Medulla oblongata (tissue), 1 donor: Measurements from ENCODE around the gene GYPB.
"Not testable (repeated sequence)": the region's sequence is repeated elsewhere in the genome, so short reads cannot be mapped to it uniquely, and the experiment has no call there.

Source experiments
- DNase-seq: peaks from one replicate; pipeline ENCODE4 v3.0.0-alpha.2; 2015; ENCODE audit errors: extremely low spot score

The GYPB gene

DNA sequence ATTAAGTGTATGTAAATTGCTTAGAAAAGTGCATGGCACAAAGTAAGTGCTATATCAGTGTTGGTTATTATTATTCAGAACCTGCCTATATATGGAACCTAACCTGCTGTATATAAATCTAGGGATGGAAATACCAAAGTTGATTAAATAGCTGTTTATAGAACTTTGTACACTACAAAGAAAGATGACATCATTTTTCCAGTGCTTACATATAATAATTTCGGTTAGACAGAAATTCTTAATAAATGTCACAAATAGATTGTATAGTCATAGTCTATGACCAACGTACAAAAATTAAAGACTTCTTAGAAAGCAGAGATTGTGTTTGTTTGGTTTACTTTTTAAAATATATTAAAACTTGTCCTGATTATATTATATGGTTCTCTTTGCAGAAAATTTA is 4.4 kb downstream of the GYPB start:
- DNase-seq, result no peak

DNA sequence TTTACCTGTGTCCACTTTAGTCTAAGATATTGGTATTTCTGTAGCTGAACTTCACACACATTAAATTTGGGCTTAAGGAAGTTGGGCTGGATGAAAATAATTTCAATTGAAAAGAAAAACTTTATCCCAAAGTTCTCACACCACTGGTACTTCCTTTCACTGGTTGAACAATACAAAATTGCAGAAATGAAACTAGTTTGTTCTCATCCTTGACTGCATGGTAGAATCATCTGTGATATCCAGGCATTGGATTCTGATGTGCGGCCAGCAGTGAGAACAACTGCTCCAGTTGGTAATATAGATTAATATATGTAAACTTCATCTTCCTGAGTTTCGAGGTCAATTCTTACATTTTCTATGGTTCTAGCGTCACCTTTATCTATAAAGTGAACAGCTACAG is 10.6 kb downstream of the GYPB start:
- not testable (repeated sequence) for DNase-seq

DNA sequence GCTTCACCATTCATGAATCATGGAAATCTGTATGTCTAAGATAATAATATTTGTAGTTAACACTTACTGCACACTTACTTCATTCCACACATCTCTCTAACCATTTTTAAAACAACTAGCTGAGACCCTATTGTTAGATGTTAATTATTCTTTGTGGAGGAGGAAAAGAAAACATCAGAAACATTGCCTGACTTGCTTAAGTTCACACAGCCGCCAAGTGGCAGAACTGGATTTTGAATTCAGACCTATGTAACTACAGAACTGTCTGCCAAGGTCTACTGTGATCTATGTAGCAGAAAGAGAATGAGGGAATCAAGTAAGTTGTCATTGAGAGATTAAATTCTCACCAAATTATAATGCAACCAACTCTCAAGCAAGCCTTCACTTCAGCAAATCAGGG is 11.2 kb downstream of the GYPB start:
- DNase-seq, result not testable (repeated sequence)

DNA sequence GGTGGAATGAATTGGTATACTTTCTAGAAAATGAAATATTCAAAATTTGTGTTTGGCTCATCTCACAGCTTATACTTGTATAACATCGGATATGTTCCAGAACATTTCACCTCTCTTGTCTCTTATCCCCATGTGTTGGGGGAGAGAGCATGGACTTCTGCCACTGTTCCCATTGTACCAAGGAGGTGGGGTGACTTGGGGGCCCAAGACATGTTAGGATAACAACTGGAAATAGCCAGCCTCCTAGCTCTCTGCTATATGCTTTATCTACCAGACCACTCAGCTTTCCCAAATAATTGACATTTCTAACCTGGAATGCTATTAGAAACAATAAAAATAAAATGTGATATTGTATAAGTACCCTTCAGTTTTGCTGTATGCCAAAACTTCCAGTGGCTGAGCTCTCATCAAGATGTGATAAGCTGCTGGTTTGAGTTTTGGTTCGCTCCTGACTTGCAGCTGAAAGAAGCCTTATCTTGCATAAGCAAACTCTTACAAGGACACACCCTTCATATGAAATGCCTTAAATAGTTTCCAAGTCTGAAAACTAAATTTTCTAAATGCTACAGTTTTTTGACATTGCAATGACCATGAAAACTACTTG is 12.9 kb downstream of the GYPB start:
- DNase-seq, result not testable (repeated sequence)

DNA sequence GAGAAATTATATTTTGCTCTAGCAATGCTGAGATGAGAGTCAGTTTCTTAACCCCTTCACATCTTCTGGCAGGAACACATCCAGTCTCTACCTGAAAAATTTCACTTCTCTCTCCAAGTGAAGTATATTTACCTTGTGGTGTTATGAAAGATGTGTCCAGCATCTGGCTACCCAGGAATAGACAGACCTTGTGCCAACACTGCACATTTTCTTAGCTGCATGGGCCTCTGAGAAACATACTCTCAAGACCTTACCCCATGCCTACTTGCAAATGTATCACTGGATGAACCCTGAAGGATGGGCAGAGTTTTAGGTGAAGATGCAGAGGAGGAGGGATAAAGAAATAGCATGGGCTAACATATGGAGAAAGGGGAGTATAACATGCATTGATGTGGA is 13.6 kb downstream of the GYPB start:
- not testable (repeated sequence) for DNase-seq

DNA sequence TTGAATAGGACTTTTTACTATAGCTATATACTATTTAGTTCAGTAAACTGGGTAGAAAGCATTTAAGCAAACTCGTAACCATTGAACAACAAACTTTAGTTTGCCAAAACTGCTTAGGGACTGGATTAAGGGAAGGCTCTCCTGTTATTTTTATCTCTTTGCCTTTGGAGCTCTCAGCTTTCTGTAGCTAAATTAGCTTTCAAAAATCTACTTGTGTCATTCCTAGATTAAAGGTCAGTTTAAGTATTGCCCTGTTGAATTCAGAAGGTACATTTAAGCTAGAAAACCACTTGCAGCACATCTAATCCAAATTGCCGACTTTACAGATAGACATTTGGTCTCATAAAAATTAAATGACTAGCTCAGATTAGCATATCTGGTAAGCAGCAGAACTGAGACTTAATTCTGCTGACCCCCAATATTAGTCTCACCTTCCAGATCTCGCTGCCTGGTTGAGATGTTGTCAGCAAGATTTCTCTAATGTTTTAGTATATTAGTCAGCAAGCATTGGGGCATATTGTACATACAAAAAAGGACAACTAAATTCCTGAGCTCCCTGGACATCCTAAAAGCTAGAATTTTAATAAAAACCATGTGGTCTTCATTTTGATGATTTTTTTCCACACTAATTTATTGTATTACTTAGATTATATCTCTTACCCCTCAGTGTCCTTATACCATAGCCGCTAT is 14.2 kb downstream of the GYPB start:
- not testable (repeated sequence) for DNase-seq

DNA sequence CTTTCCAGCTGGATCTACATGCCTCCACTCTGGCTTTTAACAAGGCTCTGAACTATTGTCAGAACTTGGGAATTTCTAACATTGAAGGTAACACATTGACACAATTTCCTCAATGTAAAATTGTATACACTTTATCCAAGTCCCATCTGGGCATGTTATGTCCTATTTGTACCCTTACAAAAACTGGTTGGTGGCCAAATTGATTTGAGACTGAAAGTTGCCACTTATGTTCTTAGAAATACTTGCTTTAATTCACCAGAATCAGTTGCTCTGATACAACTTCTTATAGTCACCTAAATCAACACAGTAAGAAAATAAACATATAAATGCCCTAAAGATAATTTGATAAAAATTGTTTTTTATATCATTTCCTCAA is 15.3 kb downstream of the GYPB start:
- not testable (repeated sequence) for DNase-seq

DNA sequence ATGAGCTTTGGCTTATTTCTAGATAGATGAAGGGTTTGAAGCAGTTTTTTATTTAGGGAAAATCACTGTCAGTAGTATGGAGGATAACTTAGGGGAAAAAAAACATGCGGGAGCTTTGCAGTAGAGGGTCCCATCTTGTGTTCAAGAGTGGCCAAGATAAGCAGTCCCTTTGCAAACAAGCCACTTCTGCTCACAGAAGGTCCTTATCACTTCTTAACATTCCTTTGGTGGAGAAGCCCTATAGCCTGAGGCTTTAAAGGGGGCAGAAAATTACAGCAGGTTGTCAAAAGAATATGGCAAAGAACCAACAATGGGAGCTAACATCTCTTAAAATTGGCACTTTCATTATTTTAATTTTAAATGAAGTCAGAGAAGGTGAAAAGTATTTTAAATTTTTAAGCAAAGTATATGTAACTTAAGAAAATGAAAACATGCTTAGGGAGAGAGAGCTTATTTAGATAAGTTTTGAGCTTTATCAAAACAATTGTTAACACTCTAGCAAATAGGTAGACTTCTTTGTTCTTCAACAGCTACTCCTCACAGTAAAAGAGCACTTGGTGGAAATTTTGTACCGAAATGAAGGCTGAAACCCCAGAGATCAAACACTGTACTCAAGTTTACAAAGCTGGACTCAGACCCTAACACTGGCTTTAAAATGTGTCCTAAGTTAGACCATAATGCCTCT is 15.8 kb downstream of the GYPB start:
- not testable (repeated sequence) for DNase-seq

DNA sequence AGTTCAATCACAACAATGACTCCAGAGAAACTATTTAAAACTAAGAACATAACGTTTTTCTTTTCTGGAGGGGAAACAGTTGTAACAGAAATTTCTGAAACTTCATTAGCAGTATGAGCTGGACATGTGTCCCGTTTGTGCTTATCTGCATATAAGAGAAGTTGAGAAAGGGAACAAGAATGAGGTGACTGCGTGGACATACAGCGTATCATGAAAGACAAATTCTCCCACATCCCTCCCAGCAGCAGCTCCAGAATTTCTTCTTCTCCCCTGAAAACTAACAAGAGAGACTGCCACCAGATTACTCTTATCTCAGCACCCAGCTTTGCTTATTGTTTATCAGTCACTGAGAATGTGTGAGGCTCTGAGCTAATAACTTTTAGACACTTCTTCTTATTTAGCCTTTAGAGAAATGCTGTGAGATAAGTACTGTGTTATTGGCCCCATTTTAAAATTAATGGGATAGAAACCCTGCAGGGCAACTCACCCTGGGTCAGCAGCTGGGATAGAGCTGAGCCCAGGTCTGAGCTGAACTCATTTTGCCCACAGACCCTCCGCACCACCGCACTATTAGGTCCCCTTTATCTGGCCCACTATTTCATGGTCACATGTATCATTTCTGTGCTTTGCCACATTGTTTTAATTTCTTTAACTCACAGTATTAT is 18.7 kb downstream of the GYPB start:
- DNase-seq, result not testable (repeated sequence)

DNA sequence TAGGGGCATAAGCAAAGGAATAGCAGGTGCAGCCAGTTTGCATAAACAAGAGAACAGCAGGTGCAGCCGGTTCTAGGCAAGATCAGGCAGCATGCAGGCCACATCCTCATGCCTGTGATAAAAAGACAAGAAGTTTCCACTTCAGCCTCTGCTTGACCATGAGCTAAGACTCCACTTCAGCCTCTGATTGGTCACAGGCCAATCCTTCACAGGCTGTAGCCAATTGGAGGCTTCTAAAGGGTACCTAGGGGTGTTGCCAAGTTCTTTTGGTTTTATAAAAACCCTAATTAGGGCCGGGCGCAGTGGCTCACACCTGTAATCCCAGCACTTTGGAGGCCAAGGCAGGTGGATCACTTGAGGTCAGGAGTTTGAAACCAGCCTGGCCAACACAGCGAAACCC is 23.0 kb downstream of the GYPB start:
- DNase-seq, result not testable (repeated sequence)

DNA sequence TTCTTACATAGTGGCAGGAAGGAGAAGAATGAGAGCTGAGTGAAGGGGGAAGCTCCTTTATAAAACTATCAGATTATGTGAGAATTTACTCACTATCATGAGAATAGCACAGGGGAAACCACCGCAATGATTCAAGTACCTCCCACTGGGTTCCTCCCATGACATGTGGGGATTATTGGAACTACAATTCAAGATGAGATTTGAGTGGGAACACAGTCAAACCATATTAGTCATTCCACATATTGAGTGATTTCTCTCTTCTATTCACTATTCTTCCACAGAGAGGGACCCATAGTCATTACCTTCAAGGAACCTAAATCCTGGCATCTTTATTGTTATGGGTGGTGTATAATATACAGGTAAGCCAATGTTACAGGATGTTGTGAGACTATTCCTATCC is 27.4 kb downstream of the GYPB start:
- DNase-seq, result not testable (repeated sequence)

DNA sequence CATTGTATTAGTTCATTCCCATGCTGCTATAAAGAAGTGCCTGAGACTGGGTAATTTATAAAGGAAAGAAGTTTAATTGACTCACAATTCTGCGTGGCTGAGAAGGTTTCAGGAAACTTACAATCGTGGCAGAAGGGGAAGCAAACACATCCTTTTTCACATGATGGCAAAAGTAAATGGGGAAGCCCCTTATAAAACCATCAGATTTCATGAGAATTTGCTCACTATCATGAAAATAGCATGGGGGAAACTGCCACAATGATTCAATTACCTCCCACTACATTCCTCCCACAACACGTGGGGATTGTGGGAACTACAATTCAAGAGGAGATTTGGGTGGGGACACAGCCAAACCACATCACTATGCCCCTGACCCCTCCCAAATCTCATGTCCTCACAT is 28.5 kb downstream of the GYPB start:
- not testable (repeated sequence) for DNase-seq

DNA sequence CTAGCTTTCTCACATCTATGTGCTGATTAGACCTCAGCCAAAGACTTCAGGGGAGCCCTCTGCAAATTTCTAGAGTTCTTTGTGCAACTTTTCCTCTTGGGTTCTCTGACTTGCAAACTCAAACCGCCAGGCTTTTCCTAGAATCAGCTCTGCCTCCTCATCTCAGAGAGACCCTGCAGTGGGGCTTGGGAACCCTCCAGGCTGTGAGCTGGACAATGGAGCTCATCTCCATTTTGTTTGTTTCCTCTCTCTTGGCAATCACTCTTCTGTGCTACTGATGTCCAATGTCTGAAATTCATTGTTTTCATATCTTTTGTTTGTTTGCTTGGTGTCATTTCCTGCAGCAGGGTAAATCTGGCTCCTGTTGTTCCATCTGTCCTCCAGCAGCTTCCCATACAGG is 33.0 kb downstream of the GYPB start:
- DNase-seq, result no peak

DNA sequence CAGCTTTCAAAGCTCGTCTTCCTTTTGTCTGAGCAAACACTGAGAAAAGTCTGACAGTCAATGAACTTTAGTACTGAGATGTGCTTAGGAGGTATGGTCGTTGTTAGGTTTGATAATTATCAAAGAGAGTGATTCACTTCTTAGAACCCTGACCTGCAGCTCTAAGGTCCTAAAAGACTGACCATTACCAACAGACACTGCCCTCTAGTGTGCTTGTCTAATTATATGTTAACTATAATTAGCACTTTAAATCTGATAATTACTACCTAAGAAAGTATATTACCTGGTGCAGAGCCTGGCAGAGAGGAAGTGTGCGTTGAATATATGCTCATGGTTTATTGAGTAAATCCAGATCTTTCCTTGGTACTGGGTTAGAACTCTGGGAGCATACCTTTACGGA is 38.4 kb downstream of the GYPB start:
- DNase-seq, result not testable (repeated sequence)

DNA sequence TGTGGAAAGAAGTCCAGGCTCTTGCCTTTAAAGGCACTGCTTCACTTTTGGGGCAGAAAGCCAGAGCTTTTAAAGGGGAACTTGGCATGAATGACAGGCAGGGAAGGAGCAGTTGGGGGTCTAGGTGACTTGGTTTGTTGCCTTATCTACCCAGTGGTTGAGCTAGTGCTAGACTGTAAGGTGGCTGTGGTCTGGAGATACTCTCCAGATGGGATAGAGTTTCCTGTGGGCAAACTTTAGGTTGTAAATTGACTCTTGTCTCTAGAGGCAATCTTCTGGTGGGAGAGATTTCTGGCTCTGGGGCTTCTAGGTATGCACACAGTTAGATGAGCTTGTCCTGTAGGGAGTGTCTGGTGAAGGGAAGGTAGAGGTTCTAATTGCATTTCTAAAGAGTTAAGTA is 43.7 kb downstream of the GYPB start:
- DNase-seq, result not testable (repeated sequence)

DNA sequence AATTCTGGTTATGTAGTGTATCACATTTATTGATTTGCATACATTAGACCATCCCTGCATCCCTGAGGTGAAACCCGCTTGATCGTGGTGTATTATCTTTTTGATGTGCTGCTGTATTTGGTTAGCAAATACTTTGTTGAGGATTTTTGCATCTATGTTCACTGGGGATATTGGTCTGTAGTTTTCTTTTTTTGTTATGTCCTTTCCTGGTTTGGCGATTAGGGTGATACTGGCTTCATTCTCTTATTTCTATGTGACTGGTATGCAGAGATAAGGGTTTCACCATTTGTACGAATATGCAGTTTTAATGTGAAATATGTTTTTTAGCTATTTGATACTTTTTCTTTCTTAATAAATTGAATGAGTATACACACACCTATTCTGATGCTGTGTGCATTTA is 45.2 kb downstream of the GYPB start:
- not testable (repeated sequence) for DNase-seq

DNA sequence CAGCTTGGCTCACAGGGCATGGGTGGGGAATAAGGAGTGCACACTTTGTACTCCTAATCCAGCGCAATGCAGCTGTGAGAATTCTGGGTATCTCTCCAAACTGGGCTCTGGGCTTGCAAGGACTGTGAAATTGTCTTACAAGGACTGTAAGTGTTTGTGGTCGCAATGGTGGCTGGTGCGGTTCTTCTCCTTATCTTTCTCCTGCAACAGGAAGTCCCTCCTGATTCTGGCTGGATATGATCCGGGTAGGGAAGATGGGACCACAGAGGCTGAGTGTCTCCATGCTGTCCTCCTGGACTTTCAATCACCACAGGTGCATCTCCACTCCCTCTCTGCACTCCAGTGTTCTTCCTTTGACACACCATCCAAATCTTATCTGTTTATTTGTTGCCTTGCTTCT is 58.1 kb downstream of the GYPB start:
- no peak for DNase-seq

DNA sequence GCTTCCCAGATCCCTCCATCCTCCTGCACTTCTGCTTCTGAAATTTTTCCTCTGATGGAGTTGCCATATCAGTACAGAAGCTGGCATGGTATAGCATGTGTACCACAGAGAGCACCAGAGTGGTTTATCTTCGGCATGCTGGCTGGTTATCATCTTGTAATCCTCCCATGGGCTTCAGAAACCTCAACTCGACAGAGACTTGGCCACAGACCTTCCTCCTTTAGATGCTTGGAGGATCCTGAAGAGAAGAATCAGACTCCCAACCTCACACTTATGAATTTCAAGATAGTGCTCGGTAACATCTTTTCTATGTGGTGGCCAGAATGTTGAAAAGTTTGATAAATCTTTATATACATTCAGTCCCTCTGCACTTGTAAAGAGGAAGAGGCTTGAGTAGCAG is 63.9 kb downstream of the GYPB start:
- DNase-seq, result not testable (repeated sequence)

DNA sequence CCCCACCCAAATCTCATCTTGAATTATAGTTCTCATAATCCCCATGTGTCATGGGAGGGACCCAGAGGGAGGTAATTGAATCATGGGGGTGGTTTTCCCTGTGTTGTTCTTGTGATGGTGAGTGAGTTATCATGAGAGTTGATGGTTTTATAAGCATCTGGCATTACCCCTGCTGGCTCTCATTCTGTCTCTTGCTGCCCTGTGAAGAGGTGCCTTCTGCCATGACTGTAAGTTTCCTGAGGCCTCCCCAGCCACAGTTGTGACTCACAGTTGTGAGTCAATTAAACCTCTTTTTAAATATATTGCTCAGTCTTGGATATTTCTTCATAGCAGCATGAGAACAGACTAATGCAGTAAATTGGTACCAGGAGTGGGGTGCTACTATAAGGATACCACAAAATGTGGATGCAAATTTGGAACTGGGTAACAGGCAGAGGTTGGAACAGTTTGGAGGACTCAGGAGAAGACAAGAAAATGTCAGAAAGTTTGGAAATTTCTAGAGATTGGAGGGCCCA is 67.7 kb downstream of the GYPB start:
- not testable (repeated sequence) for DNase-seq

DNA sequence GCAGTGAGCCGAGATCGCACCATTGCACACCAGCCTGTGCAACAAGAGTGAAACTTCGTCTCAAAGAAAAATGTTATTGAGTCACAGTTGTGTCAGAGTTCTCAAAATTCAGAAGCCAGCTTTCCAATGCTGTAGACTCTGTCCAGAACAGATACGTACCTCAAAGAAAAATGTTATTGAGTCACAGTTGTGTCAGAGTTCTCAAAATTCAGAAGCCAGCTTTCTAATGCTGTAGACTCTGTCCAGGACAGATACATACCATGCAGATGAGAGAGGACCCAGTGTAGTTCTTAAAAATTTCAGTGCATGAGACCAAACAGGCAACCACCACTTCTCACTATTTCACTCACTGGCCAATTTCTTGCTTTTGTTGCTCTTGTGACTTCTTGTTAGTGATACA is 68.2 kb downstream of the GYPB start:
- DNase-seq, result not testable (repeated sequence)

DNA sequence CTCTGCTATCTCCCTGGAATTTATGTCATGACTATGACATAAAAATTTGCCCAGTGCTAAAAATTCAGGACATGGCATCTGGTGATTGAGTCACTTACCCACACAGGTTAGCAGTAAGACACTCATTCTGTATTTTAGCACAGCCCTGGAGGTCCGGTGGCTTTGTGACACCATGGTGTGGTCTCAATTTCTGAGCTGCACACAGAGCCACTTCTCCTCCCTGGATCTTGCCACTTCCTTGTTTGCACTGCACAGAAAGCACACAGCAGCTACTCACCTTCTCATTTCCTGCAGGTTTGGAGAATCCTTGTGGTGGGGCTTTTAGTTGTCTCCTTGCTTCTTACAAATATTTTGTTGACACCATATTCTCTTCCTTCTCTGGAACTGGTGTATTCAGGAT is 69.0 kb downstream of the GYPB start:
- DNase-seq, result not testable (repeated sequence)

DNA sequence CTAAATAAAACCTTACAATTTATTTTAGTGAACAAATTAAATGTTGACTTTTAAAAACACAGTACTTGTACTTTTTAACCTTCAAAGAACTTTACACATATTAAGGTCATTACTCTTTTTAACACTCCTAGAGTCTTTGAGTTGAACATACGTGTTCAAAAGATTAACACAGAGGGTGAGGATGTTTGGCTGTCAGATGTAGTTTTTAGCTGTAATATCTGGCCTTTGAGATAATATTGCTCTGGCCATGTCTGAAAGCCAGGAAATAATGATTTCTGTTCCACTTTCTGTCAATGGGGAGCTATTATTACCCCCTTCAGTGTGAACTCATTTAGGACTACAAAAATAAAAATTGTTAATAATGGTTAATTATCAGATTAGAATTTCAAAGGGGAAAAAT is 71.7 kb downstream of the GYPB start:
- DNase-seq, result not testable (repeated sequence)
